Measurements from ENCODE around the gene SMG6.

The SMG6 gene

DNA sequence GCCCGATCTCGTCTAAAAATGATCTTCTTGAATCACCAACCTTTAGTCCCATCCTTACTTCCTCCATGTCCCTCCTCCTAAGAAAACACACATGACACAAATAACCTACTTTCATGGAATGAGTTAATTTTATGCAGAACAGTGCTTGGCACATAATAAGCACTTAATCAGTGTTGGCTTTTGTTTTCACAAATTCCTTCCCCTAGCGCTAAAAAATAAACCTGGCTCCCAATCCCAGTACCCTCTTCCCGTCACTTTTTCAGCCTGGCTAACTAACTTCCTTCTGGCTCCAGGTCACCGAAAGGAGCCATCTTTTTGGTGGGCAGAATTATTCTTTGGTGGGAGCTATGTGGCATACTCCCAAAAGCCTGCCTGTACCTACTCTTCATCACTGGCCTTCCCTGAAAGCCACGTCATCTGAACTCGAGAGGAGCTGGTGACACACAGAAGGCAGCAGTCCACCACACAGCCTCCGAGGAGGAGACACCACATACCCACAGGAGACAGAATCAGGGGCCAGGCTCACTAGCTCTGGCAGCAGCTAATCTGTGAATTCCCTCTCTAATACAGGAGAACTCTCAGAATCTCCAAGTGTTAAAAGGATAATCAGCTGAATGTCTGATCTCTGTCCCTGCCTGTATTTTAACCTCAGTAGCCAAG, 114.5 kb downstream of the SMG6 start:
- Histone ChIP-seq H3K79me2 (ENCODE audit: insufficient read depth, low read length) (no peaks in the 10 kb centered on the region), H3K27me3 (ENCODE audit: low read length) (no peaks in the 10 kb centered on the region), H3F3A (ENCODE audit: insufficient read depth) (no peaks in the 10 kb centered on the region), H4K20me1 (ENCODE audit: low read depth, low read length) (no peaks in the 10 kb centered on the region), H3K4me3 (ENCODE audit: insufficient read depth, low read length, poor library complexity, severe bottlenecking) (no peak overlapping the region), H3K9me2 (replicated peaks; ENCODE audit: insufficient read depth, low read length) (no peaks in the 10 kb centered on the region), H2AFZ (ENCODE audit: low read depth, low read length, severe bottlenecking) (no peak overlapping the region), H3K36me3 (ENCODE audit: low read length) (no peaks in the 10 kb centered on the region), H3K4me2 (ENCODE audit: low read depth, low read length, poor library complexity, severe bottlenecking) (no peak overlapping the region), H3K9me3 (ENCODE audit: insufficient read depth, low read length) (no peaks in the 10 kb centered on the region), H3K9ac (ENCODE audit: low read length) (no peak overlapping the region), H3K27ac (ENCODE audit: low read depth, low read length) (no peak overlapping the region)
- TF ChIP-seq, protein P1, sequence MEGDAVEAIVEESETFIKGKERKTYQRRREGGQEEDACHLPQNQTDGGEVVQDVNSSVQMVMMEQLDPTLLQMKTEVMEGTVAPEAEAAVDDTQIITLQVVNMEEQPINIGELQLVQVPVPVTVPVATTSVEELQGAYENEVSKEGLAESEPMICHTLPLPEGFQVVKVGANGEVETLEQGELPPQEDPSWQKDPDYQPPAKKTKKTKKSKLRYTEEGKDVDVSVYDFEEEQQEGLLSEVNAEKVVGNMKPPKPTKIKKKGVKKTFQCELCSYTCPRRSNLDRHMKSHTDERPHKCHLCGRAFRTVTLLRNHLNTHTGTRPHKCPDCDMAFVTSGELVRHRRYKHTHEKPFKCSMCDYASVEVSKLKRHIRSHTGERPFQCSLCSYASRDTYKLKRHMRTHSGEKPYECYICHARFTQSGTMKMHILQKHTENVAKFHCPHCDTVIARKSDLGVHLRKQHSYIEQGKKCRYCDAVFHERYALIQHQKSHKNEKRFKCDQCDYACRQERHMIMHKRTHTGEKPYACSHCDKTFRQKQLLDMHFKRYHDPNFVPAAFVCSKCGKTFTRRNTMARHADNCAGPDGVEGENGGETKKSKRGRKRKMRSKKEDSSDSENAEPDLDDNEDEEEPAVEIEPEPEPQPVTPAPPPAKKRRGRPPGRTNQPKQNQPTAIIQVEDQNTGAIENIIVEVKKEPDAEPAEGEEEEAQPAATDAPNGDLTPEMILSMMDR (IDR thresholded peaks at IDR 0.05; ENCODE audit: insufficient read depth, low read length, poor library complexity, severe bottlenecking), result no peak

DNA sequence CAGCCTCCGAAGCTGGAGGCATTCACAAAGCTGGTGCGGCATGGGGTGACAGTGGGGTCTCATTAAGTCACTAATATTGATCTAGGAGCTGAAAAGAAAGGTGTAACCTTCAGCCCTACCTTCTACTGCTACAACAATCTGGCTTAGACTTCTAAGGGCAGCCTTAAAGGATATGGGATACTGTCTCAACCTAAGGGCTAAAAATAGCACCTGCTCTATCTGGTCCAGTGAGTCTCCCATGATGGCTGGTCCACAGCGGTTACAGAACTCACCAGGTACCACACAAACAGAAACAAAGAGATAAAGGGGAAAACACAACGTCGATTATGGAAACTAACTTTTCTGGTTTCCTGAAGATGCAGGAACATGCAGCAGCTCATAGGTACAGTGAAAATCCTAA, 115.8 kb downstream of the SMG6 start:
- no peak overlapping the region for H3K4me3 ChIP-seq (ENCODE audit: insufficient read depth, low read length, poor library complexity, severe bottlenecking)
- no peak overlapping the region for H2AFZ ChIP-seq (ENCODE audit: low read depth, low read length, severe bottlenecking)
- H3K9ac ChIP-seq (ENCODE audit: low read length), result no peak overlapping the region
- no peaks in the 10 kb centered on the region for H3F3A ChIP-seq (ENCODE audit: insufficient read depth)
- H3K79me2 ChIP-seq (ENCODE audit: insufficient read depth, low read length), result no peaks in the 10 kb centered on the region
- no peaks in the 10 kb centered on the region for H3K9me2 ChIP-seq (replicated peaks; ENCODE audit: insufficient read depth, low read length)
- no peak overlapping the region for H3K27ac ChIP-seq (ENCODE audit: low read depth, low read length)
- H3K27me3 ChIP-seq (ENCODE audit: low read length), result no peaks in the 10 kb centered on the region
- H4K20me1 ChIP-seq (ENCODE audit: low read depth, low read length), result no peaks in the 10 kb centered on the region
- H3K4me2 ChIP-seq (ENCODE audit: low read depth, low read length, poor library complexity, severe bottlenecking), result no peak overlapping the region
- no peaks in the 10 kb centered on the region for H3K36me3 ChIP-seq (ENCODE audit: low read length)
- TF ChIP-seq EZH2phosphoT487 (conservative IDR thresholded peaks at IDR 0.05; ENCODE audit: low read length), result no peak
- TF ChIP-seq, protein P1 (IDR thresholded peaks at IDR 0.05; ENCODE audit: insufficient read depth, low read length, poor library complexity, severe bottlenecking), result no peak
- no peaks in the 10 kb centered on the region for H3K9me3 ChIP-seq (ENCODE audit: insufficient read depth, low read length)

DNA sequence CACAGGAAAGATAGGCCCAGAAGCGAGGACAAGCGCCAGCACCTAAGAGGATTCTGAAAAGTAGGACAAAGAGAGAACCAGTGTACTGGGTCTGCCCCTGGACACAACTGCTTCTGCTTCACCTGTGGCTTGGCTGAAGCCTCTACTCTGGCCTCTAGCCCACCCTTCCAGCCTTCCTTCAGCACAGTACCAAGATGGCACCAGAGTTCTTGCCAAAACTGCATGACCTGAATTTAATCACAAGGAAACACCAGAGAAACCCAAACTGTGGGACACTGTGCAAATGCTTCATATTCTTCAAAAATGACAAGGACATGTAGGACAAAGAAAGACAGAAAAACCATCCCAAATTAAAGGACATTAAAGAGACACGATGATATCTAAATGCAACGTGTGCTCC, 116.6 kb downstream of the SMG6 start:
- no peaks in the 10 kb centered on the region for H4K20me1 ChIP-seq (ENCODE audit: low read depth, low read length)
- H3K9ac ChIP-seq (ENCODE audit: low read length), result no peak overlapping the region
- H3K79me2 ChIP-seq (ENCODE audit: insufficient read depth, low read length), result no peaks in the 10 kb centered on the region
- H3K27me3 ChIP-seq (ENCODE audit: low read length), result no peaks in the 10 kb centered on the region
- H3K9me2 ChIP-seq (replicated peaks; ENCODE audit: insufficient read depth, low read length), result no peaks in the 10 kb centered on the region
- H3K4me3 ChIP-seq (ENCODE audit: insufficient read depth, low read length, poor library complexity, severe bottlenecking), result no peak overlapping the region
- no peak overlapping the region for H2AFZ ChIP-seq (ENCODE audit: low read depth, low read length, severe bottlenecking)
- TF ChIP-seq, protein P1 (IDR thresholded peaks at IDR 0.05; ENCODE audit: insufficient read depth, low read length, poor library complexity, severe bottlenecking), result no peak
- no peak for TF ChIP-seq EZH2phosphoT487 (conservative IDR thresholded peaks at IDR 0.05; ENCODE audit: low read length)
- no peaks in the 10 kb centered on the region for H3K9me3 ChIP-seq (ENCODE audit: insufficient read depth, low read length)
- H3K4me2 ChIP-seq (ENCODE audit: low read depth, low read length, poor library complexity, severe bottlenecking), result no peak overlapping the region
- no peaks in the 10 kb centered on the region for H3K36me3 ChIP-seq (ENCODE audit: low read length)
- no peak overlapping the region for H3K27ac ChIP-seq (ENCODE audit: low read depth, low read length)
- H3F3A ChIP-seq (ENCODE audit: insufficient read depth), result no peaks in the 10 kb centered on the region
